DND-41 (cell line): ENCODE results near the gene CDC6.

ENCODE experiments used
- CTCF ChIP-seq: IDR thresholded peaks from 2 replicates; pipeline ENCODE4 v1.5.1; 2012; ENCODE audit warnings: borderline replicate concordance, low read length, moderate library complexity, mild to moderate bottlenecking; ENCODE audit not compliant: poor library complexity, severe bottlenecking; ENCODE audit errors: extremely low read depth
- EZH2 ChIP-seq: IDR thresholded peaks from 3 replicates; pipeline ENCODE4 v1.6.1; 2012; ENCODE audit warnings: borderline replicate concordance, low read depth, mild to moderate bottlenecking, moderate library complexity, low read length, inconsistent platforms; ENCODE audit not compliant: severe bottlenecking

- TF ChIP-seq CTCF (no peak), EZH2 (no peak)
These were observed 59.8 kb downstream of the CDC6 start for GRCh38 chr17:40347319-40348135.
